Measurements from ENCODE around the gene MAP4K5. TPM values are rescaled to one million over a fixed set of nuclear protein-coding genes. Genes with fewer than 3 reads are reported as not detected.
"Not testable (repeated sequence)": the region's sequence is repeated elsewhere in the genome, so short reads cannot be mapped to it uniquely, and the experiment has no call there.

Gene MAP4K5
- total RNA-seq, 1 experiment from 2014 or later: 42.8 TPM

DNA sequence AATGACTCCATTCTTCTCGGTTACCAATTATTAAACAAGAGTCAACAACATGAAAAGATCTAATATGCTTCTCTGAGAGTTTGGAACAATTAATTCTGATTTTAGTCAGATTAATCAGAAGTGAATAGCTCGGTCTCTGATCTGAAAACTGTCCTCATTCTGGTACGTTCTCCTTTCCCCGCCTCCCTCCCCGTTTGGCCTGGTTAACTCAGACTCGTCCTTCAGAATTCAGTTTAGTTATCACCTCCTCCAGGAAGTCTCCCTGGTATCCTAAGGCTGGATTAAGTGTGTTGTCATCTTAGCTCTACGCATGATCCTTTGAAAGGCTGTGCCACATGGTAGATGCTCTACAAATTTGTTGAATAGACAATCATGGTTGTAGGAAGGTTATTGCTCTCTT lies 22.2 kb downstream of the MAP4K5 start:
- ChIA-PET POLR2A (no interaction called here), CTCF (no interaction called here)
- ATAC-seq: no peak
- Mint-ChIP-seq H3K4me1 (no peaks in the 10 kb centered on the region), H3K27ac (no peak overlapping the region), H3K36me3 (peaks cover 2% of the 10 kb centered on the region; the same call in 1 of the 2 replicates), H3K9me3 (no peaks in the 10 kb centered on the region), H3K4me3 (no peak overlapping the region), H3K27me3 (ENCODE audit: low read depth) (no peaks in the 10 kb centered on the region)
- DNase-seq (ENCODE audit: low spot score): no peak
- TF ChIP-seq, protein P1, sequence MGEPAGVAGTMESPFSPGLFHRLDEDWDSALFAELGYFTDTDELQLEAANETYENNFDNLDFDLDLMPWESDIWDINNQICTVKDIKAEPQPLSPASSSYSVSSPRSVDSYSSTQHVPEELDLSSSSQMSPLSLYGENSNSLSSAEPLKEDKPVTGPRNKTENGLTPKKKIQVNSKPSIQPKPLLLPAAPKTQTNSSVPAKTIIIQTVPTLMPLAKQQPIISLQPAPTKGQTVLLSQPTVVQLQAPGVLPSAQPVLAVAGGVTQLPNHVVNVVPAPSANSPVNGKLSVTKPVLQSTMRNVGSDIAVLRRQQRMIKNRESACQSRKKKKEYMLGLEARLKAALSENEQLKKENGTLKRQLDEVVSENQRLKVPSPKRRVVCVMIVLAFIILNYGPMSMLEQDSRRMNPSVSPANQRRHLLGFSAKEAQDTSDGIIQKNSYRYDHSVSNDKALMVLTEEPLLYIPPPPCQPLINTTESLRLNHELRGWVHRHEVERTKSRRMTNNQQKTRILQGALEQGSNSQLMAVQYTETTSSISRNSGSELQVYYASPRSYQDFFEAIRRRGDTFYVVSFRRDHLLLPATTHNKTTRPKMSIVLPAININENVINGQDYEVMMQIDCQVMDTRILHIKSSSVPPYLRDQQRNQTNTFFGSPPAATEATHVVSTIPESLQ (CRISPR knock-in tag; IDR thresholded peaks at IDR 0.05): no peak
- TF ChIP-seq TP53 (CRISPR knock-in tag; IDR thresholded peaks at IDR 0.05) (no peak), ZNF232 (CRISPR knock-in tag; IDR thresholded peaks at IDR 0.05) (no peak), NR2C2 (CRISPR knock-in tag; IDR thresholded peaks at IDR 0.05) (no peak), NFYB (CRISPR knock-in tag; conservative IDR thresholded peaks at IDR 0.05; ENCODE audit: low read depth) (no peak), GABPB1 (CRISPR knock-in tag; IDR thresholded peaks at IDR 0.05) (no peak), OVOL2 (CRISPR knock-in tag; IDR thresholded peaks at IDR 0.05; ENCODE audit: borderline replicate concordance) (no peak), FOXJ3 (CRISPR knock-in tag; IDR thresholded peaks at IDR 0.05; ENCODE audit: borderline replicate concordance) (no peak), TEAD1 (CRISPR knock-in tag; IDR thresholded peaks at IDR 0.05) (no peak), RORB (CRISPR knock-in tag; IDR thresholded peaks at IDR 0.05) (no peak), ELF4 (CRISPR knock-in tag; IDR thresholded peaks at IDR 0.05; ENCODE audit: low read depth) (no peak), NR1H2 (CRISPR knock-in tag; IDR thresholded peaks at IDR 0.05) (no peak), ATF1 (CRISPR knock-in tag; IDR thresholded peaks at IDR 0.05) (no peak), ZNF121 (CRISPR knock-in tag; IDR thresholded peaks at IDR 0.05) (no peak), ESRRA (CRISPR knock-in tag; IDR thresholded peaks at IDR 0.05; ENCODE audit: borderline replicate concordance) (no peak), JAZF1 (CRISPR knock-in tag; IDR thresholded peaks at IDR 0.05) (no peak), NFE2L1 (CRISPR knock-in tag; IDR thresholded peaks at IDR 0.05) (no peak)
- TF ChIP-seq, protein P2, sequence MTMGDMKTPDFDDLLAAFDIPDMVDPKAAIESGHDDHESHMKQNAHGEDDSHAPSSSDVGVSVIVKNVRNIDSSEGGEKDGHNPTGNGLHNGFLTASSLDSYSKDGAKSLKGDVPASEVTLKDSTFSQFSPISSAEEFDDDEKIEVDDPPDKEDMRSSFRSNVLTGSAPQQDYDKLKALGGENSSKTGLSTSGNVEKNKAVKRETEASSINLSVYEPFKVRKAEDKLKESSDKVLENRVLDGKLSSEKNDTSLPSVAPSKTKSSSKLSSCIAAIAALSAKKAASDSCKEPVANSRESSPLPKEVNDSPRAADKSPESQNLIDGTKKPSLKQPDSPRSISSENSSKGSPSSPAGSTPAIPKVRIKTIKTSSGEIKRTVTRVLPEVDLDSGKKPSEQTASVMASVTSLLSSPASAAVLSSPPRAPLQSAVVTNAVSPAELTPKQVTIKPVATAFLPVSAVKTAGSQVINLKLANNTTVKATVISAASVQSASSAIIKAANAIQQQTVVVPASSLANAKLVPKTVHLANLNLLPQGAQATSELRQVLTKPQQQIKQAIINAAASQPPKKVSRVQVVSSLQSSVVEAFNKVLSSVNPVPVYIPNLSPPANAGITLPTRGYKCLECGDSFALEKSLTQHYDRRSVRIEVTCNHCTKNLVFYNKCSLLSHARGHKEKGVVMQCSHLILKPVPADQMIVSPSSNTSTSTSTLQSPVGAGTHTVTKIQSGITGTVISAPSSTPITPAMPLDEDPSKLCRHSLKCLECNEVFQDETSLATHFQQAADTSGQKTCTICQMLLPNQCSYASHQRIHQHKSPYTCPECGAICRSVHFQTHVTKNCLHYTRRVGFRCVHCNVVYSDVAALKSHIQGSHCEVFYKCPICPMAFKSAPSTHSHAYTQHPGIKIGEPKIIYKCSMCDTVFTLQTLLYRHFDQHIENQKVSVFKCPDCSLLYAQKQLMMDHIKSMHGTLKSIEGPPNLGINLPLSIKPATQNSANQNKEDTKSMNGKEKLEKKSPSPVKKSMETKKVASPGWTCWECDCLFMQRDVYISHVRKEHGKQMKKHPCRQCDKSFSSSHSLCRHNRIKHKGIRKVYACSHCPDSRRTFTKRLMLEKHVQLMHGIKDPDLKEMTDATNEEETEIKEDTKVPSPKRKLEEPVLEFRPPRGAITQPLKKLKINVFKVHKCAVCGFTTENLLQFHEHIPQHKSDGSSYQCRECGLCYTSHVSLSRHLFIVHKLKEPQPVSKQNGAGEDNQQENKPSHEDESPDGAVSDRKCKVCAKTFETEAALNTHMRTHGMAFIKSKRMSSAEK (CRISPR knock-in tag; IDR thresholded peaks at IDR 0.05; ENCODE audit: borderline replicate concordance): no peak

DNA sequence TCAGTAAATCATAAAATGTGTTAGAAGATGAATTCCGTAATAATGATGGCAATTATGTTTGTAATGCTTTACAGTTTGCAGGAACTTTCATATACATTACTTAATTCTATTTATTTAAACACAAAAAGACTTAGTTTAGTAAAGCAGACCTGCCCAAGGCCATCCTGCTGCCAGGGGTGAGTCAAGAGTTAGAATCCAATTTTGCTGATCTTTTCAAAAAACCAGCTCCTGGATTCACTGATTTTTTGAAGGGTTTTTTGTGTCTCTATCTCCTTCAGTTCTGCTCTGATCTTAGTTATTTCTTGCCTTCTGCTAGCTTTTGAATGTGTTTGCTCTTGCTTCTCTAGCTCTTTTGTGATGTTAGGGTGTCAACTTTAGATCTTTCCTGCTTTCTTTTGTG lies 25.3 kb downstream of the MAP4K5 start:
- H3K27ac Mint-ChIP-seq: peak overlapping the region; percentile 22; the same call in 1 of the 2 replicates
- CTCF ChIA-PET; H3K4me1 Mint-ChIP-seq; ATAC-seq; DNase-seq (ENCODE audit: low spot score); H3K4me3 Mint-ChIP-seq; H3K36me3 Mint-ChIP-seq; H3K27me3 Mint-ChIP-seq (ENCODE audit: low read depth); POLR2A ChIA-PET; H3K9me3 Mint-ChIP-seq: not testable (repeated sequence)

DNA sequence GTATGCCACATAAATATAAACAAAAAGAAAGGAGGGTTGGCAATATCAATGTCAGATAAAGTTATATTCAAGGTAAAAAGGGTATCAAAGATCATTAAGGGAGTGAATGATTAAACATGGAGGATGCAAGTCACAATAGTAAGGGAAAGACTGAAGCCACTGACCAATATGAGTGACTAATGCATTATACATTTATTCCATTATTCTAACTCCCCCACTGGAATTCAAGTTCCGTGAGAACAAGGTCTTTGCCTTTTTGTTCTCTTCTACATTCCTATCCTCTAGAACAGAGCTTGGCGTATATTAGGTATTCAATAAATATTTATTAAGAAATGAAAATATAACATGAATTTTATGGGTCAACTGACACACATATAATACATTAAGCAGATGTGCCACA lies 30.7 kb downstream of the MAP4K5 start:
- Mint-ChIP-seq H3K9me3 (no peaks in the 10 kb centered on the region), H3K27me3 (ENCODE audit: low read depth) (no peaks in the 10 kb centered on the region), H3K36me3 (no peaks in the 10 kb centered on the region; the same call in 1 of the 2 replicates), H3K4me1 (no peaks in the 10 kb centered on the region), H3K27ac (no peak overlapping the region), H3K4me3 (no peak overlapping the region)
- no peak for ATAC-seq
- CTCF ChIA-PET: no interaction called here
- POLR2A ChIA-PET: no interaction called here
- no peak for DNase-seq (ENCODE audit: low spot score)
- TF ChIP-seq, protein P3, sequence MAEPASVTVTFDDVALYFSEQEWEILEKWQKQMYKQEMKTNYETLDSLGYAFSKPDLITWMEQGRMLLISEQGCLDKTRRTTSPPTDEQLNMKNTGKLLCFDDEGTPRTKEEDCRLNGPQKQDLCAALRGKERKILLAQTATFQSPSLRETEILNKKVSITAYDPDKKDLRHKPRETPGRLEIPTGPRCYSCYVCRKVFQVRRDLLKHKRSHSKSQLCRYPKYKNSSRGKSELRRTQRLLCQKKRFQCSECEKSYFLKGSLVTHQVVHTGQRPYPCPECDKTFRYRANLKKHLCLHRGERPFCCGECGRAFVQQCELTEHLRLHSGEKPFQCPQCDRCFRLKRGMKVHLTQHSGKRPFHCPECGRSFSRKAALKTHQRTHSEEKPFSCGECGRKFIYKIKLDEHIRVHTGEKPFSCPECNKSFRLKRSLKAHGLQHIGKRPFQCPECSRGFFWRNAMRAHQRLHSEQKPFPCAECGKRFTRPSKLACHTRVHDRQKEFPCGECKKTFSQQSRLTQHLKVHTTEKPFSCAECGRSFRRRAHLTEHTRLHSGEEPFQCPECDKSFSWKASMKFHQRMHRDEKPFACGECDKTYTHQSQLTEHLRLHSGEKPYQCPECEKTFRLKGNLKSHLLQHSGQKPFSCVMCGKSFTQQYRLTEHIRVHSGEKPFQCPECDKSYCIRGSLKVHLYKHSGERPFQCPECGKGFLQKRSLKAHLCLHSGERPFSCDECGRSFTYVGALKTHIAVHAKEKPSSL (CRISPR knock-in tag; conservative IDR thresholded peaks at IDR 0.05): no peak
- TF ChIP-seq, protein P4, sequence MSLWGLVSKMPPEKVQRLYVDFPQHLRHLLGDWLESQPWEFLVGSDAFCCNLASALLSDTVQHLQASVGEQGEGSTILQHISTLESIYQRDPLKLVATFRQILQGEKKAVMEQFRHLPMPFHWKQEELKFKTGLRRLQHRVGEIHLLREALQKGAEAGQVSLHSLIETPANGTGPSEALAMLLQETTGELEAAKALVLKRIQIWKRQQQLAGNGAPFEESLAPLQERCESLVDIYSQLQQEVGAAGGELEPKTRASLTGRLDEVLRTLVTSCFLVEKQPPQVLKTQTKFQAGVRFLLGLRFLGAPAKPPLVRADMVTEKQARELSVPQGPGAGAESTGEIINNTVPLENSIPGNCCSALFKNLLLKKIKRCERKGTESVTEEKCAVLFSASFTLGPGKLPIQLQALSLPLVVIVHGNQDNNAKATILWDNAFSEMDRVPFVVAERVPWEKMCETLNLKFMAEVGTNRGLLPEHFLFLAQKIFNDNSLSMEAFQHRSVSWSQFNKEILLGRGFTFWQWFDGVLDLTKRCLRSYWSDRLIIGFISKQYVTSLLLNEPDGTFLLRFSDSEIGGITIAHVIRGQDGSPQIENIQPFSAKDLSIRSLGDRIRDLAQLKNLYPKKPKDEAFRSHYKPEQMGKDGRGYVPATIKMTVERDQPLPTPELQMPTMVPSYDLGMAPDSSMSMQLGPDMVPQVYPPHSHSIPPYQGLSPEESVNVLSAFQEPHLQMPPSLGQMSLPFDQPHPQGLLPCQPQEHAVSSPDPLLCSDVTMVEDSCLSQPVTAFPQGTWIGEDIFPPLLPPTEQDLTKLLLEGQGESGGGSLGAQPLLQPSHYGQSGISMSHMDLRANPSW (CRISPR knock-in tag; conservative IDR thresholded peaks at IDR 0.05; ENCODE audit: low read depth): no peak
- TF ChIP-seq, protein P5, sequence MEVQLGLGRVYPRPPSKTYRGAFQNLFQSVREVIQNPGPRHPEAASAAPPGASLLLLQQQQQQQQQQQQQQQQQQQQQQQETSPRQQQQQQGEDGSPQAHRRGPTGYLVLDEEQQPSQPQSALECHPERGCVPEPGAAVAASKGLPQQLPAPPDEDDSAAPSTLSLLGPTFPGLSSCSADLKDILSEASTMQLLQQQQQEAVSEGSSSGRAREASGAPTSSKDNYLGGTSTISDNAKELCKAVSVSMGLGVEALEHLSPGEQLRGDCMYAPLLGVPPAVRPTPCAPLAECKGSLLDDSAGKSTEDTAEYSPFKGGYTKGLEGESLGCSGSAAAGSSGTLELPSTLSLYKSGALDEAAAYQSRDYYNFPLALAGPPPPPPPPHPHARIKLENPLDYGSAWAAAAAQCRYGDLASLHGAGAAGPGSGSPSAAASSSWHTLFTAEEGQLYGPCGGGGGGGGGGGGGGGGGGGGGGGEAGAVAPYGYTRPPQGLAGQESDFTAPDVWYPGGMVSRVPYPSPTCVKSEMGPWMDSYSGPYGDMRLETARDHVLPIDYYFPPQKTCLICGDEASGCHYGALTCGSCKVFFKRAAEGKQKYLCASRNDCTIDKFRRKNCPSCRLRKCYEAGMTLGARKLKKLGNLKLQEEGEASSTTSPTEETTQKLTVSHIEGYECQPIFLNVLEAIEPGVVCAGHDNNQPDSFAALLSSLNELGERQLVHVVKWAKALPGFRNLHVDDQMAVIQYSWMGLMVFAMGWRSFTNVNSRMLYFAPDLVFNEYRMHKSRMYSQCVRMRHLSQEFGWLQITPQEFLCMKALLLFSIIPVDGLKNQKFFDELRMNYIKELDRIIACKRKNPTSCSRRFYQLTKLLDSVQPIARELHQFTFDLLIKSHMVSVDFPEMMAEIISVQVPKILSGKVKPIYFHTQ (CRISPR knock-in tag; IDR thresholded peaks at IDR 0.05): no peak
